Measurements from ENCODE around the gene GPR65. TPM values are rescaled to one million over a fixed set of nuclear protein-coding genes. Genes with fewer than 3 reads are reported as not detected.

GPR65 gene, protein sequence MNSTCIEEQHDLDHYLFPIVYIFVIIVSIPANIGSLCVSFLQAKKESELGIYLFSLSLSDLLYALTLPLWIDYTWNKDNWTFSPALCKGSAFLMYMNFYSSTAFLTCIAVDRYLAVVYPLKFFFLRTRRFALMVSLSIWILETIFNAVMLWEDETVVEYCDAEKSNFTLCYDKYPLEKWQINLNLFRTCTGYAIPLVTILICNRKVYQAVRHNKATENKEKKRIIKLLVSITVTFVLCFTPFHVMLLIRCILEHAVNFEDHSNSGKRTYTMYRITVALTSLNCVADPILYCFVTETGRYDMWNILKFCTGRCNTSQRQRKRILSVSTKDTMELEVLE
- total RNA-seq, result not detected in 2 replicates

GRCh38 chr14:88005050-88005481 lies at the start of gene GPR65:
GPR65 (plus strand) TSS chr14:88005135; CDS start chr14:88010848, 5,713 bp downstream.

GRCh38 chr14:87992718-87993628 lies 12.0 kb upstream of the GPR65 start, which contains the start of gene GALC:
GALC (minus strand) TSS chr14:87993182; CDS start chr14:87993164, 18 bp downstream.

Other genes with a start within 250 kb of the GPR65 start
- gene GALC, start 12.0 kb upstream of the GPR65 start, total RNA-seq, result 12.6 and 21.1 TPM in 2 replicates

Measured in nasal cavity respiratory epithelium epithelial cell of viscerocranial mucosa (primary cell).